Stomach (tissue), 19 donors: ENCODE data around the gene PDIA4. TPM values are rescaled to one million over a fixed set of nuclear protein-coding genes. Genes with fewer than 3 reads are reported as not detected.

Experiments used
- DNase-seq, 2 donors: peaks; one replicate each; pipeline versions ENCODE4 v3.0.0 to v3.0.0-alpha.2; 2013 to 2019
- H3K27ac ChIP-seq, 5 donors: fragments of 200-600 bp in 4 of 5; sonication (generic) in 4 of 5; one replicate each; pipeline ENCODE4 v1.5.1; 2013 to 2019; ENCODE audit warnings: mild to moderate bottlenecking in 1 of 5, moderate library complexity in 1 of 5
- H3K27me3 ChIP-seq, 3 donors: fragments of 200-600 bp; sonication (generic); one replicate each; pipeline ENCODE4 v1.5.1; 2017 to 2019; ENCODE audit warnings: mixed run types in 1 of 3
- H3K36me3 ChIP-seq, 4 donors: fragments of 200-600 bp; sonication (generic); 1 replicate in 3 of 4; 2 replicates in 1 of 4; pipeline ENCODE4 v1.5.1; 2016 to 2019
- H3K4me1 ChIP-seq, 4 donors: fragments of 200-600 bp; sonication (generic); one replicate each; pipeline ENCODE4 v1.5.1; 2016 to 2019
- H3K4me3 ChIP-seq, 4 donors: fragments of 200-600 bp; sonication (generic) in 3 of 4; one replicate each; pipeline ENCODE4 v1.5.1; 2016 to 2019; ENCODE audit warnings: mild to moderate bottlenecking in 1 of 4
- H3K9me3 ChIP-seq, 4 donors: fragments of 200-600 bp; sonication (generic); one replicate each; pipeline ENCODE4 v1.5.1; 2016 to 2019
- CTCF ChIP-seq, 7 experiments: fragments of 450-650 bp in 4 of 7; fragments of 200-600 bp in 3 of 7; sonication (generic) in 3 of 7; IDR thresholded peaks; one replicate each; pipeline ENCODE4 v1.5.1; 2016 to 2019; ENCODE audit warnings: antibody characterized with exemption in 7 of 7, control low read depth in 2 of 7, mild to moderate bottlenecking in 1 of 7
- EP300 ChIP-seq: sonication (generic); formaldehyde crosslinking; IDR thresholded peaks from one replicate; pipeline ENCODE4 v1.6.1; 2017; ENCODE audit warnings: antibody characterized with exemption
- POLR2A ChIP-seq, 4 donors: fragments of 450-650 bp; IDR thresholded peaks; one replicate each; pipeline ENCODE4 v1.6.1; 2016; ENCODE audit warnings: antibody characterized with exemption in 4 of 4, control low read depth in 2 of 4, mild to moderate bottlenecking in 1 of 4, moderate library complexity in 1 of 4
- POLR2AphosphoS5 ChIP-seq, 3 donors: sonication (generic); formaldehyde crosslinking; IDR thresholded peaks; one replicate each; pipeline ENCODE4 v1.6.1; 2016; ENCODE audit warnings: antibody characterized with exemption in 3 of 3
- WGBS, 5 donors: extraction: QIAGEN DNeasy Blood & Tissue Kit in 3 of 5; methylation state at CpG; one replicate each; pipeline versions ENCODE4 v1.1.5 to v1.1.7; 2013 to 2018; 5-methylcytosine and 5-hydroxymethylcytosine counted together
- intact Hi-C: fragments of 100-400 bp; cut with DNase I; formaldehyde crosslinking; loops from one replicate; pipeline ENCODE4 v1.15.1; 2023; ENCODE audit warnings: low total_unique reads
- long read RNA-seq, 10 donors: transcript quantifications; one replicate each; lab custom pipeline, GENCODE V29; 2026
- polyA plus RNA-seq, 3 donors: library from polyadenylated mRNA; stranded (reverse); fragments of 200-250 nt; gene quantifications; one replicate each; pipeline ENCODE4 v1.2.3, GENCODE V29; 2013
- total RNA-seq, 5 donors: library from RNA; depleted of rRNA; stranded (reverse); fragments of >200 nt; gene quantifications; one replicate each; pipeline versions ENCODE4 v1.1.0 to v1.2.3, GENCODE V29; 2014 to 2016
- donor health status: healthy with polysubstance abuse.
- donor health status: Bipolar disorder and iron deficiency.
- donor health status: healthy.

The PDIA4 gene
- total RNA-seq (100 to 1,000 TPM in 3 of 5 donors, 10 to 100 TPM in 2; 26.8 to 185 (median 176) TPM), polyA plus RNA-seq (10 to 100 TPM; 13.7 to 55.0 (median 35.8) TPM)
- long read RNA-seq, donor 1, transcript PDIA4-201 (10 exons, 2,903 nt): major isoform, 13 of 44 reads
- long read RNA-seq, donor 1, partial matches to known transcripts: 31 of 44 reads
- long read RNA-seq, donor 1, other reads (novel, unspliced or antisense): 0 of 44 reads
- long read RNA-seq, donor 2, transcript PDIA4-201 (10 exons, 2,903 nt): major isoform, 27 of 90 reads
- long read RNA-seq, donor 2, partial matches to known transcripts: 60 of 90 reads
- long read RNA-seq, donor 2, other reads (novel, unspliced or antisense): 0 of 90 reads
- long read RNA-seq, donor 3, transcript PDIA4-201 (10 exons, 2,903 nt): major isoform, 14 of 51 reads
- long read RNA-seq, donor 3, partial matches to known transcripts: 35 of 51 reads
- long read RNA-seq, donor 3, other reads (novel, unspliced or antisense): 0 of 51 reads
- long read RNA-seq, donor 4, partial matches to known transcripts: 0 of 3 reads
- long read RNA-seq, donor 4, other reads (novel, unspliced or antisense): 0 of 3 reads
- long read RNA-seq, donor 5, transcript PDIA4-201 (10 exons, 2,903 nt): major isoform, 29 of 126 reads
- long read RNA-seq, donor 5, partial matches to known transcripts: 95 of 126 reads
- long read RNA-seq, donor 5, other reads (novel, unspliced or antisense): 0 of 126 reads
- long read RNA-seq, donor 6, transcript PDIA4-203 (3 exons, 632 nt): minor isoform, 7 of 202 reads
- long read RNA-seq, donor 6, transcript PDIA4-201 (10 exons, 2,903 nt): major isoform, 73 of 202 reads
- long read RNA-seq, donor 6, partial matches to known transcripts: 122 of 202 reads
- long read RNA-seq, donor 6, other reads (novel, unspliced or antisense): 0 of 202 reads
- long read RNA-seq, donor 7, transcript PDIA4-201 (10 exons, 2,903 nt): major isoform, 30 of 121 reads
- long read RNA-seq, donor 7, partial matches to known transcripts: 87 of 121 reads
- long read RNA-seq, donor 7, other reads (novel, unspliced or antisense): 0 of 121 reads
- long read RNA-seq, donor 8, transcript PDIA4-201 (10 exons, 2,903 nt): major isoform, 27 of 94 reads
- long read RNA-seq, donor 8, partial matches to known transcripts: 65 of 94 reads
- long read RNA-seq, donor 8, other reads (novel, unspliced or antisense): 0 of 94 reads
- long read RNA-seq, donor 9, transcript PDIA4-201 (10 exons, 2,903 nt): major isoform, 20 of 101 reads
- long read RNA-seq, donor 9, partial matches to known transcripts: 80 of 101 reads
- long read RNA-seq, donor 9, other reads (novel, unspliced or antisense): 0 of 101 reads
- long read RNA-seq, donor 10, transcript PDIA4-201 (10 exons, 2,903 nt): major isoform, 11 of 22 reads
- long read RNA-seq, donor 10, partial matches to known transcripts: 10 of 22 reads
- long read RNA-seq, donor 10, other reads (novel, unspliced or antisense): 0 of 22 reads

DNA sequence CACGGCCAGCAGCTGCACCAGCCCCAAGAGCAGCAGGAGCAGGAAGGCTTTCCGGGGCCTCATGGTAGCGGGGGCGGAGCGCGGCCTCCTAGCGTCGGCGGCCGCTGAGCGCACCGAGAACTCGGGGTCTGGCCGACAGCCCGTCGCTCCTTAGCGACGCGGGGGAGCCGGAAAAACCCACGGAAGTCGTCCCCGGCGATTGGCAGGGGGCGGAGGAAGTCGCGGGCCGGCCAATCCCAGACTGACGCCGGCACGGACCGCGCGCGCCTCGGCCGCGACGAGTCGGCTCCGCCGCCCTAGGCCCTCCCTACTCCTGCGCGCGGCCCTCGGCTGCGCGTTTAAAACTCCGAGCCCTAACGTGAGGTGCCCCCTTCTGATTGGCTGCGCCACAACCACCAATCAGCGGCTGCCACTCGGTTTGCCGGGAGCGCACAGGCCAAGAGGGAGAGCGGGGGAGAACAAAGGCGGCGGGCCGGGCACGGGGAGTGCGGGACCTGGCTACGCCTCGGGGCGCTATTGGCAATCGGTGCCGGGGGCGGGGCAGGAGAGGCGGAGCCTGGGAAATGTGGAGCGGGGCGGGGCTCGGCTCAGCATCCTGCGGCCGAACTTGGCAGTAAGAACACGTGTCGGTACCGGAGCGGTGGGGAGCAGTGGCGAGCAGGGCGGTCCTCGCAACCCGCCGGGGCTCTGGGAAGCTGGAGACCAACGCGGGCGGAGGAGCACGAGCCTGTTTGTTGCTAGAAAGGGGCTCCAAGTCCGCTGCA lies at the start of gene PDIA4:
TSS of gene PDIA4 (minus strand) at position 160 of the 764 bp plus-strand sequence. CDS start at position 63, 97 bp downstream.
- intact Hi-C loops: no loop called here
- TF ChIP-seq POLR2AphosphoS5 (IDR thresholded peaks at IDR 0.05): peak; percentile 58 to 91 (median 90)
- no peak for TF ChIP-seq EP300
- peak in 2 of 7 experiments; percentile 7 to 16 for TF ChIP-seq CTCF (IDR thresholded peaks at IDR 0.05)
- peak in 2 of 4 donors; percentile 24 to 28 for TF ChIP-seq POLR2A (IDR thresholded peaks at IDR 0.05)
- Histone ChIP-seq H3K36me3 (peaks cover 0 to under 1% (median 0%) of the 10 kb centered on the region in 4 donors), H3K27ac (peak within 1 kb of the TSS; percentile 95 to 97 (median 96)), H3K4me3 (peak within 1 kb of the TSS; percentile 85 to 94 (median 90)), H3K27me3 (no peaks in the 10 kb centered on the region), H3K9me3 (no peaks in the 10 kb centered on the region), H3K4me1 (peaks cover 14 to 45% (median 32%) of the 10 kb centered on the region in 4 donors)
- DNase-seq: peak; percentile 99 to 100
- WGBS, 5 donors: 0 to 1% (median 0%) methylated on average over 18 to 87 of the region's 87 CpGs

DNA sequence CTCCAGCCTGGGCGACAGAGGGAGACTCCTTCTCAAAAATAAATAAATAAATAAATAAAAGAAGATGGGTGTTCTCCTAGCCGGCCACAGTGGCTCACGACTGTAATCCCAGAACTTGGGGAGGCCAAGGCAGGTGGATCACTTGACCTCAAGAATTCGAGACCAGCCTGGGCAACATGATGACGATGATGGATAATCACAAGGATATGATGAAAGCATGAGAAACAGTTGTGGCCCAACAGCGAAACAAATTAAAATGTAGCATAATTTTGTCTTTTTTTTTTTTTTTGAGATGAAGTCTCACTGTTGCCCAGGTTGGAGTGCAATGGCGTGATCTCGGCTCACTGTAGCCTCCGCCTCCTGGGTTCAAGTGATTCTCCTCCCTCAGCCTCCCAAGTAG lies 49.3 kb upstream of the PDIA4 start:
- Histone ChIP-seq H3K4me1 (no peaks in the 10 kb centered on the region), H3K9me3 (no peaks in the 10 kb centered on the region), H3K4me3 (no peak overlapping the region), H3K36me3 (peaks cover 11 to 40% (median 29%) of the 10 kb centered on the region in 4 donors), H3K27ac (no peak overlapping the region), H3K27me3 (no peaks in the 10 kb centered on the region)
- no peak for DNase-seq
- no peak for TF ChIP-seq CTCF (IDR thresholded peaks at IDR 0.05)
- intact Hi-C loops: no loop called here
- 84 to 93% (median 87%) methylated on average over 9 of the region's 9 CpGs for WGBS, 5 donors

GRCh38 chr7:149075286-149075685 lies 47.0 kb upstream of the PDIA4 start:
- no peaks in the 10 kb centered on the region for H3K9me3 ChIP-seq
- 95 to 100% (median 100%) methylated on average over 2 of the region's 2 CpGs for WGBS, 5 donors
- H3K36me3 ChIP-seq: peaks cover 26 to 61% (median 52%) of the 10 kb centered on the region in 4 donors
- no peak overlapping the region for H3K4me3 ChIP-seq
- TF ChIP-seq CTCF (IDR thresholded peaks at IDR 0.05): no peak
- TF ChIP-seq EP300: no peak
- TF ChIP-seq POLR2AphosphoS5 (IDR thresholded peaks at IDR 0.05): no peak
- TF ChIP-seq POLR2A (IDR thresholded peaks at IDR 0.05): no peak
- DNase-seq: no peak
- H3K27me3 ChIP-seq: no peaks in the 10 kb centered on the region
- no peaks in the 10 kb centered on the region for H3K4me1 ChIP-seq
- intact Hi-C loops: no loop called here
- H3K27ac ChIP-seq: no peak overlapping the region
